GM12878 (cell line): ENCODE results near the gene DIP2C. TPM values are rescaled to one million over a fixed set of nuclear protein-coding genes. Genes with fewer than 3 reads are reported as not detected.

Experiments used
- ATAC-seq: fragments of 200-7000 bp; cut with Tn5 transposase; 3 replicates; pipeline ENCODE4 v1.9.1; 2020; ENCODE audit warnings: mild to moderate bottlenecking, moderate library complexity
- BruUV-seq: library from RNA; stranded (reverse); fragments of 400-500 nt; replicated peaks from 2 replicates; lab custom pipeline; 2021; lab: Mats Ljungman, UMichigan
- CTCF ChIA-PET: fragments of 300-600 bp; sonication (Branson Sonifier 250); formaldehyde crosslinking; extraction: SDS; loops from one replicate; lab custom pipeline; 2021; ENCODE audit warnings: inconsistent platforms; lab: Yijun Ruan, JAX
- POLR2A ChIA-PET: fragments of 350-600 bp; formaldehyde crosslinking; extraction: SDS; loops from one replicate; lab custom pipeline; 2021; ENCODE audit warnings: inconsistent platforms; lab: Charles Lee
- RAD21 ChIA-PET: fragments of 300-600 bp; sonication (Branson Sonifier 250); formaldehyde crosslinking; loops from one replicate; lab custom pipeline; 2023; ENCODE audit warnings: antibody characterized with exemption; ENCODE audit not compliant: unreplicated experiment; lab: Charles Lee
- SMC1A ChIA-PET: fragments of 300-600 bp; sonication (Branson Sonifier 250); formaldehyde crosslinking; loops from one replicate; lab custom pipeline; 2023; ENCODE audit not compliant: unreplicated experiment, uncharacterized antibody; lab: Charles Lee
- DNase-seq: peaks from one replicate; pipeline ENCODE4 v3.0.0-alpha.2; 2011; ENCODE audit warnings: low read depth, low spot score
- FAIRE-seq: peaks from 3 replicates; lab custom pipeline; 2011; peaks lifted over from hg19 to GRCh38; lab: Jason Lieb, UNC
- H2AFZ ChIP-seq: 2 replicates; pipeline ENCODE4 v1.6.0; 2011; ENCODE audit warnings: low read depth, low read length, control low read depth; ENCODE audit not compliant: control insufficient read depth
- H3K27ac ChIP-seq: 2 replicates; pipeline ENCODE4 v1.5.1; 2011; ENCODE audit warnings: control low read depth; ENCODE audit not compliant: control insufficient read depth, insufficient read depth
- H3K27me3 ChIP-seq, 2 experiments: replicated peaks in 1 of 2; 2 replicates each; pipeline versions ENCODE4 v1.6.0 to v1.6.1; 2011; ENCODE audit warnings: low read length in 1 of 2; ENCODE audit not compliant: control insufficient read depth in 2 of 2, insufficient read depth in 2 of 2
- H3K36me3 ChIP-seq, 2 experiments: 2 replicates each; pipeline ENCODE4 v1.5.1; 2011; ENCODE audit warnings: low read length in 1 of 2; ENCODE audit not compliant: control insufficient read depth in 2 of 2, insufficient read depth in 2 of 2
- H3K4me1 ChIP-seq: 2 replicates; pipeline ENCODE4 v1.6.1; 2011; ENCODE audit warnings: mild to moderate bottlenecking, low read length, moderate library complexity, mixed read lengths; ENCODE audit not compliant: control insufficient read depth, insufficient read depth
- H3K4me2 ChIP-seq: 2 replicates; pipeline ENCODE4 v1.6.0; 2011; ENCODE audit warnings: control low read depth; ENCODE audit not compliant: control insufficient read depth, insufficient read depth
- H3K4me3 ChIP-seq: fragments of 200-600 bp; sonication (generic); 2 replicates; pipeline ENCODE4 v1.5.1; 2016
- H3K79me2 ChIP-seq: 2 replicates; pipeline ENCODE4 v1.6.0; 2011; ENCODE audit warnings: low read length; ENCODE audit not compliant: control insufficient read depth, insufficient read depth
- H3K9ac ChIP-seq: 2 replicates; pipeline ENCODE4 v1.8.0; 2011; ENCODE audit warnings: low read length, control low read depth, mixed read lengths; ENCODE audit not compliant: control insufficient read depth, insufficient read depth
- H3K9me3 ChIP-seq: replicated peaks from 3 replicates; pipeline ENCODE4 v1.5.1; 2011; ENCODE audit warnings: mild to moderate bottlenecking, low read length; ENCODE audit not compliant: control insufficient read depth, insufficient read depth
- H4K20me1 ChIP-seq: 2 replicates; pipeline ENCODE4 v1.6.0; 2011; ENCODE audit not compliant: control insufficient read depth, insufficient read depth
- BMI1 ChIP-seq: fragments of 450-650 bp; IDR thresholded peaks from 2 replicates; pipeline ENCODE4 v1.6.1; 2016; ENCODE audit warnings: mild to moderate bottlenecking, moderate library complexity, borderline replicate concordance
- CREM ChIP-seq: IDR thresholded peaks from 2 replicates; pipeline ENCODE4 v1.6.1; 2014; ENCODE audit warnings: antibody characterized with exemption, low read depth
- FOS ChIP-seq: IDR thresholded peaks from 3 replicates; pipeline ENCODE4 v1.6.1; 2011; ENCODE audit warnings: borderline replicate concordance; ENCODE audit not compliant: insufficient read length; ENCODE audit errors: extremely low read depth
- POU2F2 ChIP-seq: IDR thresholded peaks from 3 replicates; pipeline ENCODE4 v1.6.1; 2011; ENCODE audit warnings: low read depth, mild to moderate bottlenecking, low read length, borderline replicate concordance
- SMC3 ChIP-seq: IDR thresholded peaks from 2 replicates; pipeline ENCODE4 v1.6.1; 2011; ENCODE audit warnings: low read length, improper control_type of control experiment, borderline replicate concordance
- WRNIP1 ChIP-seq: IDR thresholded peaks from 2 replicates; pipeline ENCODE4 v1.6.1; 2011; ENCODE audit warnings: low read depth, low read length, improper control_type of control experiment, borderline replicate concordance
- WGBS: methylation state at CpG from one replicate; pipeline ENCODE4 v1.1.6; 2016; ENCODE audit warnings: low lambda C conversion rate; ENCODE audit not compliant: insufficient replicate concordance, insufficient coverage; ENCODE audit errors: missing lambda C conversion rate; 5-methylcytosine and 5-hydroxymethylcytosine counted together
- in situ Hi-C: fragments of 300-500 bp; cut with MboI; formaldehyde crosslinking; loops from 9 replicates; pipeline ENCODE4 v1.14.3; 2018; ENCODE audit warnings: mixed read lengths
- intact Hi-C: fragments of 100-400 bp; cut with micrococcal nuclease; formaldehyde crosslinking; loops from one replicate; pipeline ENCODE4 v1.14.2; 2022; ENCODE audit not compliant: unreplicated experiment
- polyA plus RNA-seq, 11 experiments: library from polyadenylated mRNA; depleted of rRNA in 4 of 11; unstranded in 6 of 11; stranded (reverse) in 5 of 11; fragments of >200 nt; fragmentation: Nextera tagmentation in 4 of 11; fragmentation: Illumina TruSeq in 1 of 11; extraction: Ambion mirVana in 4 of 11; extraction: Trizol in 1 of 11; gene quantifications; 1 replicate in 1 of 11; 2 replicates in 10 of 11; pipeline versions ENCODE4 v1.2.1 to v1.2.3, GENCODE V29; 2011 to 2016; ENCODE audit warnings: inconsistent platforms in 2 of 11, missing spikeins in 2 of 11, low read depth in 1 of 11
- total RNA-seq, 4 experiments: library from RNA; depleted of rRNA in 3 of 4; stranded (reverse); fragments of >200 nt in 3 of 4; fragmentation: Illumina TruSeq in 1 of 4; extraction: Trizol in 1 of 4; gene quantifications; 2 replicates each; pipeline versions ENCODE4 v1.2.1 to v1.2.3, GENCODE V29; 2013 to 2021
- TF ChIP-seq, protein P1 (sequence below), 3 experiments: IDR thresholded peaks in 2 of 3; conservative IDR thresholded peaks in 1 of 3; 2 replicates each; pipeline ENCODE4 v1.5.1; 2011; ENCODE audit warnings: low read depth in 3 of 3, low read length in 3 of 3, mild to moderate bottlenecking in 3 of 3, control low read depth in 2 of 3, moderate library complexity in 2 of 3, inconsistent platforms in 1 of 3, mixed read lengths in 1 of 3; ENCODE audit not compliant: control insufficient read depth in 2 of 3, insufficient read depth in 1 of 3; ENCODE audit errors: extremely low read depth in 1 of 3

DIP2C gene
- total and polyA plus RNA-seq, 10 of the 15 experiments (the other 5 are each of a cell fraction or from before 2014, with no cell fraction given): 0.01 to 0.10 (median 0.06) TPM

DNA sequence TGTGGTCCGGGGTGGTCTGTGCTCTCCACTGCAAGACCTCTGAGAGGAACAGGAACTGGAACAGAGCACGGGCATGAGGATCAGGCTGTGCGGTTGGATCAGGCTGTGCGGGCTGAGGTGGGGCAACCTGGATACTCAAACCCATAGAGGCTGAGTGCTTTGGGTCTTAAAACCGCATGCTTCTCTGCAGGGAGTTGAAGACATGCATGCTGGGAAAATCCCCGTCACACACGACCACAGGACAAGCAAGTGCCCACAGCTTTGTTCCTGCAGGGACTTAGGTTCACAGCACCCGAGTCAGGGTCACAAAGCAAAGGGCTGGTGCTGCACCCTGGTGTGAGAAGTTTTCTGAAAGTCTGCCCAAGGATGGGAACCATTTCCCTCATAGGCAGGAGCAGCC lies 333.0 kb downstream of the DIP2C start:
- Histone ChIP-seq H3K9me3 (no peaks in the 10 kb centered on the region), H3K4me2 (no peak overlapping the region), H3K9ac (no peak overlapping the region), H4K20me1 (no peaks in the 10 kb centered on the region), H3K4me1 (no peaks in the 10 kb centered on the region), H3K79me2 (no peaks in the 10 kb centered on the region)
- in situ Hi-C loops: no loop called here
- ChIA-PET POLR2A (no interaction called here), RAD21 (no interaction called here)
- 25% methylated on average over 8 of the region's 8 CpGs for WGBS
- DNase-seq: no peak
- TF ChIP-seq, protein P1, sequence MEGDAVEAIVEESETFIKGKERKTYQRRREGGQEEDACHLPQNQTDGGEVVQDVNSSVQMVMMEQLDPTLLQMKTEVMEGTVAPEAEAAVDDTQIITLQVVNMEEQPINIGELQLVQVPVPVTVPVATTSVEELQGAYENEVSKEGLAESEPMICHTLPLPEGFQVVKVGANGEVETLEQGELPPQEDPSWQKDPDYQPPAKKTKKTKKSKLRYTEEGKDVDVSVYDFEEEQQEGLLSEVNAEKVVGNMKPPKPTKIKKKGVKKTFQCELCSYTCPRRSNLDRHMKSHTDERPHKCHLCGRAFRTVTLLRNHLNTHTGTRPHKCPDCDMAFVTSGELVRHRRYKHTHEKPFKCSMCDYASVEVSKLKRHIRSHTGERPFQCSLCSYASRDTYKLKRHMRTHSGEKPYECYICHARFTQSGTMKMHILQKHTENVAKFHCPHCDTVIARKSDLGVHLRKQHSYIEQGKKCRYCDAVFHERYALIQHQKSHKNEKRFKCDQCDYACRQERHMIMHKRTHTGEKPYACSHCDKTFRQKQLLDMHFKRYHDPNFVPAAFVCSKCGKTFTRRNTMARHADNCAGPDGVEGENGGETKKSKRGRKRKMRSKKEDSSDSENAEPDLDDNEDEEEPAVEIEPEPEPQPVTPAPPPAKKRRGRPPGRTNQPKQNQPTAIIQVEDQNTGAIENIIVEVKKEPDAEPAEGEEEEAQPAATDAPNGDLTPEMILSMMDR (IDR thresholded peaks at IDR 0.05 in 2 of 3, conservative IDR thresholded peaks at IDR 0.05 in 1 of 3; ENCODE audit: control insufficient read depth in 2 of 3, extremely low read depth in 1 of 3, insufficient read depth in 1 of 3, low read depth in 3 of 3, low read length in 3 of 3): peak in 1 of 3 experiments; percentile 27; a peak in 2 of 6 replicates
- TF ChIP-seq SMC3 (peak; percentile 36; the same call in 1 of the 2 replicates), FOS (no peak)
- TF ChIP-seq, all 136 proteins: peak for 2
- no peak for FAIRE-seq
- intact Hi-C loops: no loop called here
- no peaks in the 10 kb centered on the region; a peak in 1 of 4 replicates for H3K27me3 ChIP-seq
- no peak overlapping the region for H2AFZ ChIP-seq
- H3K36me3 ChIP-seq: no peaks in the 10 kb centered on the region
- SMC1A ChIA-PET: no interaction called here
- BruUV-seq: no TSS peak
- CTCF ChIA-PET: no interaction called here
- no peak overlapping the region for H3K27ac ChIP-seq
- no peak overlapping the region for H3K4me3 ChIP-seq
- ATAC-seq: no peak

DNA sequence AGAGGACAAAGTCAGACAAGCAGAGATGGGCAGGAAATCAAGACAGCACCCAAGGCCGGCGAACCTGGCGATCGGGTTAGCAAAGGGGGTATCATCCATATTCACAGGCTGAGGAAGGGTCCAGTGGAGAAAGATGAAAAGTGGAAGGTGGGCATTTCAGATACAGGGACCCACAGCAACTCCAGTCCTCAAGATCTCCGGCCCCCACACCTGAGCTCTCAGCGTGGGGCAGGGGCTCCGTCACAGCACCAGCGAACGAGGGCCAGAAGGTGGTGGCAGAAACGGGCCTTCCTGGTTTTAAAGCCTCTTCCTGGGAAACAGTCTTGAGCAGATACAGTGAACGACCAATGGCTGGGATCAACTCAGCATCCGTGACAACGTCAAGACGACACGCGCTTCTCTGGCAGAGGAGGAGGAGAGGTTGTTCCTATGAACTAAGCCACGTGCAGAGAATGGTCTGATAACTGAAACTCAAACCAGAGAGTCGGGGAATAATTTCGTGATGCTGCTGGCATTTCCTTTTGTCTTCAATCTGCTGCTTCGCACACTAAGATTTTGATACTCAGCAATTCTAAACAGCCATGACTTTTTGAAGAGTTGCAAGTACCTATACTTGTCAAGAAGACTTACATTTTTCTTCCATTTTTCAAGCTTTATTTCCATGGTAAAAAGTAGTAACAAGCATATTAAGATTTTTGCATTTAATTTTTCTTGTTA lies 334.4 kb downstream of the DIP2C start:
- POLR2A ChIA-PET: no interaction called here
- Histone ChIP-seq H3K4me2 (no peak overlapping the region), H3K36me3 (no peaks in the 10 kb centered on the region)
- TF ChIP-seq BMI1: no peak
- TF ChIP-seq CREM: no peak
- no peak for TF ChIP-seq WRNIP1
- TF ChIP-seq POU2F2: no peak
- TF ChIP-seq, all 136 proteins: peak for 0
- ChIA-PET CTCF (no interaction called here), SMC1A (no interaction called here), RAD21 (no interaction called here)
- H3K9me3 ChIP-seq: no peaks in the 10 kb centered on the region
- H3K79me2 ChIP-seq: no peaks in the 10 kb centered on the region
- DNase-seq: no peak
- no peak for FAIRE-seq
- H3K27me3 ChIP-seq: no peaks in the 10 kb centered on the region; a peak in 1 of 4 replicates
- H4K20me1 ChIP-seq: no peaks in the 10 kb centered on the region
- no peak overlapping the region for H3K4me3 ChIP-seq
- 76% methylated on average over 20 of the region's 20 CpGs for WGBS
- no peaks in the 10 kb centered on the region for H3K4me1 ChIP-seq
- no TSS peak for BruUV-seq
- H3K9ac ChIP-seq: no peak overlapping the region
- no peak overlapping the region for H3K27ac ChIP-seq
- intact Hi-C loops (no loop called here), in situ Hi-C loops (no loop called here)
- ATAC-seq: no peak
- H2AFZ ChIP-seq: no peak overlapping the region
